ENCODE data around the gene SIVA1.

GRCh38 chr14:104780513-104781030, 27.6 kb downstream of the SIVA1 start:
- TF ChIP-seq POLR2A (IDR thresholded peaks at IDR 0.05; ENCODE audit: low read length), result no peak
- TF ChIP-seq GATA1 (IDR thresholded peaks at IDR 0.05; ENCODE audit: low read depth, low read length), result no peak

Measured in erythroblast (primary cell).